Endothelial cell of umbilical vein (primary cell): ENCODE measurements around the gene SMAD6. TPM values are rescaled to one million over a fixed set of nuclear protein-coding genes. Genes with fewer than 3 reads are reported as not detected.

Source experiments
- BruUV-seq: library from RNA; stranded (reverse); fragments of 400-500 nt; replicated peaks from 2 replicates; lab custom pipeline; 2021; lab: Mats Ljungman, UMichigan
- CTCF ChIA-PET: fragments of 300-600, 350-600 bp; sonication (Branson Sonifier 250); formaldehyde crosslinking; loops from one replicate; lab custom pipeline; 2021; ENCODE audit warnings: antibody characterized with exemption, inconsistent platforms; lab: Charles Lee
- POLR2A ChIA-PET: fragments of 300-600, 350-600 bp; sonication (Branson Sonifier 250); formaldehyde crosslinking; loops from one replicate; lab custom pipeline; 2021; ENCODE audit warnings: antibody characterized with exemption, inconsistent platforms; lab: Charles Lee
- DNase-seq: peaks from one replicate; pipeline ENCODE4 v3.0.0-alpha.2; 2011; ENCODE audit warnings: low read depth, low spot score
- FAIRE-seq: peaks from 2 replicates; lab custom pipeline; 2011; peaks lifted over from hg19 to GRCh38; lab: Jason Lieb, UNC
- H2AFZ ChIP-seq: 2 replicates; pipeline ENCODE4 v1.6.0; 2012; ENCODE audit warnings: low read depth, low read length, control low read depth, inconsistent platforms
- H3K27ac ChIP-seq: 2 replicates; pipeline ENCODE4 v1.5.1; 2011; ENCODE audit warnings: low read depth, mild to moderate bottlenecking, control low read depth, low read length, moderate library complexity; ENCODE audit not compliant: insufficient read depth
- H3K27me3 ChIP-seq, 2 experiments: 2 replicates each; pipeline versions ENCODE4 v1.6.0 to v1.6.1; 2011; ENCODE audit warnings: low read length in 2 of 2, mixed read lengths in 1 of 2; ENCODE audit not compliant: control insufficient read depth in 2 of 2, insufficient read depth in 2 of 2
- H3K36me3 ChIP-seq, 2 experiments: 2 replicates in 1 of 2; 3 replicates in 1 of 2; pipeline ENCODE4 v1.5.1; 2011; ENCODE audit warnings: low read length in 2 of 2, mild to moderate bottlenecking in 1 of 2, moderate library complexity in 1 of 2; ENCODE audit not compliant: control insufficient read depth in 2 of 2, insufficient read depth in 2 of 2; ENCODE audit errors: extremely low read depth in 1 of 2
- H3K4me1 ChIP-seq: 3 replicates; pipeline ENCODE4 v1.5.1; 2011; ENCODE audit warnings: mild to moderate bottlenecking, low read length; ENCODE audit not compliant: control insufficient read depth, insufficient read depth; ENCODE audit errors: extremely low read depth
- H3K4me2 ChIP-seq: 2 replicates; pipeline ENCODE4 v1.6.1; 2011; ENCODE audit warnings: low read length, control low read depth, mixed read lengths; ENCODE audit not compliant: insufficient read depth
- H3K4me3 ChIP-seq, 3 experiments: fragments of 200-600 bp in 1 of 3; sonication (generic), shearing (Covaris generic) in 1 of 3; replicated peaks in 1 of 3; 2 replicates each; pipeline ENCODE4 v1.5.1; 2011 to 2016; ENCODE audit warnings: control low read depth in 3 of 3, low read length in 3 of 3, mild to moderate bottlenecking in 2 of 3, inconsistent platforms in 1 of 3, low read depth in 1 of 3, moderate library complexity in 1 of 3; ENCODE audit not compliant: insufficient read depth in 1 of 3
- H3K79me2 ChIP-seq: 2 replicates; pipeline ENCODE4 v1.6.0; 2012; ENCODE audit warnings: low read length, inconsistent platforms; ENCODE audit not compliant: control insufficient read depth, insufficient read depth
- H3K9ac ChIP-seq: replicated peaks from 2 replicates; pipeline ENCODE3; 2011; ENCODE audit warnings: low read length, control low read depth; ENCODE audit not compliant: insufficient read depth; ENCODE audit errors: extremely low read depth
- H3K9me1 ChIP-seq: replicated peaks from 3 replicates; pipeline ENCODE4 v1.6.0; 2011; ENCODE audit warnings: mild to moderate bottlenecking, low read length; ENCODE audit not compliant: control insufficient read depth, insufficient read depth; ENCODE audit errors: extremely low read depth
- H3K9me3 ChIP-seq: replicated peaks from 2 replicates; pipeline ENCODE4 v1.5.1; 2012; ENCODE audit warnings: low read length, inconsistent platforms; ENCODE audit not compliant: control insufficient read depth, insufficient read depth
- H4K20me1 ChIP-seq: replicated peaks from 2 replicates; pipeline ENCODE3; 2011; ENCODE audit warnings: mild to moderate bottlenecking, low read length; ENCODE audit not compliant: control insufficient read depth, insufficient read depth; ENCODE audit errors: extremely low read depth
- EZH2 ChIP-seq: IDR thresholded peaks from 2 replicates; pipeline ENCODE4 v1.6.1; 2012; ENCODE audit warnings: borderline replicate concordance, low read depth, mild to moderate bottlenecking, moderate library complexity, low read length, inconsistent platforms; ENCODE audit not compliant: severe bottlenecking
- FOS ChIP-seq: IDR thresholded peaks from 2 replicates; pipeline ENCODE4 v1.6.1; 2011; ENCODE audit warnings: mild to moderate bottlenecking, low read length, moderate library complexity, borderline replicate concordance; ENCODE audit not compliant: insufficient read depth
- GATA2 ChIP-seq: IDR thresholded peaks from 2 replicates; pipeline ENCODE4 v1.7.0; 2011; ENCODE audit warnings: low read depth, mild to moderate bottlenecking, moderate library complexity, mixed read lengths, low read length; ENCODE audit not compliant: insufficient read length, insufficient read depth
- JUN ChIP-seq: IDR thresholded peaks from 2 replicates; pipeline ENCODE4 v1.6.1; 2011; ENCODE audit warnings: borderline replicate concordance, low read depth; ENCODE audit not compliant: insufficient read length, insufficient read depth
- MYC ChIP-seq: IDR thresholded peaks from one replicate; pipeline ENCODE4 v1.6.1; 2011; ENCODE audit warnings: mild to moderate bottlenecking, low read depth, low read length
- POLR2A ChIP-seq: IDR thresholded peaks from 2 replicates; pipeline ENCODE4 v1.6.1; 2012; ENCODE audit warnings: low read depth, mild to moderate bottlenecking, control low read depth, low read length
- POLR2AphosphoS5 ChIP-seq: IDR thresholded peaks from 2 replicates; pipeline ENCODE4 v1.6.1; 2012; ENCODE audit warnings: low read depth, mild to moderate bottlenecking, control low read depth, low read length, moderate library complexity; ENCODE audit not compliant: insufficient read depth
- dilution Hi-C: fragments of 300-500 bp; cut with MboI; formaldehyde crosslinking; loops from one replicate; pipeline ENCODE4 v1.15.0; 2019; ENCODE audit warnings: low sequenced_read_pairs; ENCODE audit not compliant: extremely low pct_ligation_motif_present
- intact Hi-C: fragments of 100-400 bp; cut with micrococcal nuclease; formaldehyde crosslinking; loops from one replicate; pipeline ENCODE4 v1.10.0; 2022
- polyA plus RNA-seq, 4 experiments: library from polyadenylated mRNA; depleted of rRNA in 3 of 4; stranded (reverse) in 3 of 4; unstranded in 1 of 4; fragments of >200 nt; gene quantifications; 2 replicates each; pipeline versions ENCODE4 v1.2.1 to v1.2.3, GENCODE V29; 2011 to 2012; ENCODE audit warnings: missing spikeins in 1 of 4
- total RNA-seq: library from RNA; stranded (reverse); gene quantifications from 2 replicates; pipeline ENCODE4 v1.2.3, GENCODE V29; 2021
- TF ChIP-seq, protein P1 (sequence below), 2 donors: IDR thresholded peaks; 1 replicate in 1 of 2; 2 replicates in 1 of 2; pipeline ENCODE4 v1.5.1; 2011; ENCODE audit warnings: low read length in 2 of 2, mild to moderate bottlenecking in 2 of 2, moderate library complexity in 2 of 2, control low read depth in 1 of 2, inconsistent platforms in 1 of 2, low read depth in 1 of 2; ENCODE audit not compliant: insufficient read depth in 1 of 2; ENCODE audit errors: extremely low read depth in 1 of 2
- TF ChIP-seq, protein P2 (sequence below): IDR thresholded peaks from 2 replicates; pipeline ENCODE4 v1.6.1; 2011; ENCODE audit not compliant: insufficient read depth, insufficient read length

Gene SMAD6
- total and polyA plus RNA-seq, 2 donors (not counting 3 experiments of a cell fraction or from before 2014, with no cell fraction given): 7.3 to 12.5 TPM

GRCh38 chr15:66778314-66778665, 76.3 kb downstream of the SMAD6 start:
- Histone ChIP-seq H3K27me3 (no peaks in the 10 kb centered on the region), H3K9me1 (no peaks in the 10 kb centered on the region), H3K36me3 (peaks cover 0 to 3% of the 10 kb centered on the region in 2 experiments), H3K9me3 (no peaks in the 10 kb centered on the region), H4K20me1 (no peaks in the 10 kb centered on the region), H3K27ac (no peak overlapping the region), H3K4me1 (peaks cover 14% of the 10 kb centered on the region), H3K9ac (no peak overlapping the region), H3K4me3 (no peak overlapping the region), H2AFZ (no peak overlapping the region), H3K79me2 (peaks cover 9% of the 10 kb centered on the region), H3K4me2 (no peak overlapping the region)
- TF ChIP-seq POLR2AphosphoS5 (no peak), POLR2A (no peak), GATA2 (no peak), MYC (no peak), JUN (no peak), EZH2 (no peak), FOS (no peak)
- TF ChIP-seq, protein P1, sequence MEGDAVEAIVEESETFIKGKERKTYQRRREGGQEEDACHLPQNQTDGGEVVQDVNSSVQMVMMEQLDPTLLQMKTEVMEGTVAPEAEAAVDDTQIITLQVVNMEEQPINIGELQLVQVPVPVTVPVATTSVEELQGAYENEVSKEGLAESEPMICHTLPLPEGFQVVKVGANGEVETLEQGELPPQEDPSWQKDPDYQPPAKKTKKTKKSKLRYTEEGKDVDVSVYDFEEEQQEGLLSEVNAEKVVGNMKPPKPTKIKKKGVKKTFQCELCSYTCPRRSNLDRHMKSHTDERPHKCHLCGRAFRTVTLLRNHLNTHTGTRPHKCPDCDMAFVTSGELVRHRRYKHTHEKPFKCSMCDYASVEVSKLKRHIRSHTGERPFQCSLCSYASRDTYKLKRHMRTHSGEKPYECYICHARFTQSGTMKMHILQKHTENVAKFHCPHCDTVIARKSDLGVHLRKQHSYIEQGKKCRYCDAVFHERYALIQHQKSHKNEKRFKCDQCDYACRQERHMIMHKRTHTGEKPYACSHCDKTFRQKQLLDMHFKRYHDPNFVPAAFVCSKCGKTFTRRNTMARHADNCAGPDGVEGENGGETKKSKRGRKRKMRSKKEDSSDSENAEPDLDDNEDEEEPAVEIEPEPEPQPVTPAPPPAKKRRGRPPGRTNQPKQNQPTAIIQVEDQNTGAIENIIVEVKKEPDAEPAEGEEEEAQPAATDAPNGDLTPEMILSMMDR (IDR thresholded peaks at IDR 0.05; ENCODE audit: extremely low read depth in 1 of 2, insufficient read depth in 1 of 2, low read depth in 1 of 2, low read length in 2 of 2): no peak
- TF ChIP-seq, protein P2, sequence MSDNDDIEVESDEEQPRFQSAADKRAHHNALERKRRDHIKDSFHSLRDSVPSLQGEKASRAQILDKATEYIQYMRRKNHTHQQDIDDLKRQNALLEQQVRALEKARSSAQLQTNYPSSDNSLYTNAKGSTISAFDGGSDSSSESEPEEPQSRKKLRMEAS: no peak
- DNase-seq (no peak), FAIRE-seq (no peak)
- ChIA-PET POLR2A (no interaction called here), CTCF (interaction anchor here (0.6 to 4.4 kb wide), 10 partner anchors 13 to 175 kb away, joined by 3 to 39 read pairs (median 3); partner anchors contain the start of gene SMAD6)
- dilution Hi-C loops: no loop called here
- intact Hi-C loops: no loop called here
- no TSS peak for BruUV-seq
